Endothelial cell of umbilical vein (primary cell): ENCODE results near the gene CDH11.

Experiments
- CTCF ChIP-seq, 2 donors: IDR thresholded peaks; 1 replicate in 1 of 2; 2 replicates in 1 of 2; pipeline ENCODE4 v1.5.1; 2011; ENCODE audit warnings: low read length in 2 of 2, mild to moderate bottlenecking in 2 of 2, moderate library complexity in 2 of 2, control low read depth in 1 of 2, inconsistent platforms in 1 of 2, low read depth in 1 of 2; ENCODE audit not compliant: insufficient read depth in 1 of 2; ENCODE audit errors: extremely low read depth in 1 of 2
- EZH2 ChIP-seq: IDR thresholded peaks from 2 replicates; pipeline ENCODE4 v1.6.1; 2012; ENCODE audit warnings: borderline replicate concordance, low read depth, mild to moderate bottlenecking, moderate library complexity, low read length, inconsistent platforms; ENCODE audit not compliant: severe bottlenecking
- FOS ChIP-seq: IDR thresholded peaks from 2 replicates; pipeline ENCODE4 v1.6.1; 2011; ENCODE audit warnings: mild to moderate bottlenecking, low read length, moderate library complexity, borderline replicate concordance; ENCODE audit not compliant: insufficient read depth
- GATA2 ChIP-seq: IDR thresholded peaks from 2 replicates; pipeline ENCODE4 v1.7.0; 2011; ENCODE audit warnings: low read depth, mild to moderate bottlenecking, moderate library complexity, mixed read lengths, low read length; ENCODE audit not compliant: insufficient read length, insufficient read depth
- JUN ChIP-seq: IDR thresholded peaks from 2 replicates; pipeline ENCODE4 v1.6.1; 2011; ENCODE audit warnings: borderline replicate concordance, low read depth; ENCODE audit not compliant: insufficient read length, insufficient read depth
- MAX ChIP-seq: IDR thresholded peaks from 2 replicates; pipeline ENCODE4 v1.6.1; 2011; ENCODE audit not compliant: insufficient read depth, insufficient read length
- MYC ChIP-seq: IDR thresholded peaks from one replicate; pipeline ENCODE4 v1.6.1; 2011; ENCODE audit warnings: mild to moderate bottlenecking, low read depth, low read length
- POLR2A ChIP-seq: IDR thresholded peaks from 2 replicates; pipeline ENCODE4 v1.6.1; 2012; ENCODE audit warnings: low read depth, mild to moderate bottlenecking, control low read depth, low read length
- POLR2AphosphoS5 ChIP-seq: IDR thresholded peaks from 2 replicates; pipeline ENCODE4 v1.6.1; 2012; ENCODE audit warnings: low read depth, mild to moderate bottlenecking, control low read depth, low read length, moderate library complexity; ENCODE audit not compliant: insufficient read depth

- TF ChIP-seq CTCF (IDR thresholded peaks at IDR 0.05; ENCODE audit: extremely low read depth in 1 of 2, insufficient read depth in 1 of 2, low read depth in 1 of 2, low read length in 2 of 2) (no peak), EZH2 (no peak), JUN (no peak), MAX (no peak), POLR2A (no peak), POLR2AphosphoS5 (no peak), MYC (no peak), GATA2 (no peak), FOS (no peak)
Observed at GRCh38 chr16:65106757-65107156, 15.1 kb downstream of the CDH11 start.
